ENCODE data around the gene IL26. TPM values are rescaled to one million over a fixed set of nuclear protein-coding genes. Genes with fewer than 3 reads are reported as not detected.

The IL26 gene
- total RNA-seq, 4 donors from 2014 or later = not detected

DNA sequence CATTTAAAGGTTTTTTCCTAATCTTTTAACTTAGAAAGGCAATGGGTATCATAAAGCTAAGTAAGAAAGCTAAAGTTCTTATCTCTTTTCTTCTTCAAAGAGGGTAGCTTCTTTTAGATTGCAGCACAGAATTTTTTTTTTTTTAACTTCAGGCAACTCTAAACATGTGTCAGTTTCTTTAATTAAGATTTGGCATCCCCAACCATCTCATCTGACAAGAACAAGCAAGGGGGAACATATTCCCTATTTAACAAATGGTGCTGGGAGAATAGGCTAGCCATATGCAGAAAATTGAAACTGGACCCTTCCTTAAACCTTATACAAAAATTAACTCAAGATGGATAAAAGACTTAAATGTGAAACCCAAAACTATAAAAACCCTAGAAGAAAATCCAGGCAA lies 51.8 kb downstream of the IL26 start:
- H3K27ac ChIP-seq = no peak overlapping the region
- no peaks in the 10 kb centered on the region for H3K4me1 ChIP-seq
- no peaks in the 10 kb centered on the region for H3K27me3 ChIP-seq
- no peak overlapping the region for H3K4me3 ChIP-seq
- no peaks in the 10 kb centered on the region for H3K9me3 ChIP-seq
- no peaks in the 10 kb centered on the region for H3K36me3 ChIP-seq
- TF ChIP-seq POLR2A (IDR thresholded peaks at IDR 0.05) = no peak
- TF ChIP-seq, protein P1, sequence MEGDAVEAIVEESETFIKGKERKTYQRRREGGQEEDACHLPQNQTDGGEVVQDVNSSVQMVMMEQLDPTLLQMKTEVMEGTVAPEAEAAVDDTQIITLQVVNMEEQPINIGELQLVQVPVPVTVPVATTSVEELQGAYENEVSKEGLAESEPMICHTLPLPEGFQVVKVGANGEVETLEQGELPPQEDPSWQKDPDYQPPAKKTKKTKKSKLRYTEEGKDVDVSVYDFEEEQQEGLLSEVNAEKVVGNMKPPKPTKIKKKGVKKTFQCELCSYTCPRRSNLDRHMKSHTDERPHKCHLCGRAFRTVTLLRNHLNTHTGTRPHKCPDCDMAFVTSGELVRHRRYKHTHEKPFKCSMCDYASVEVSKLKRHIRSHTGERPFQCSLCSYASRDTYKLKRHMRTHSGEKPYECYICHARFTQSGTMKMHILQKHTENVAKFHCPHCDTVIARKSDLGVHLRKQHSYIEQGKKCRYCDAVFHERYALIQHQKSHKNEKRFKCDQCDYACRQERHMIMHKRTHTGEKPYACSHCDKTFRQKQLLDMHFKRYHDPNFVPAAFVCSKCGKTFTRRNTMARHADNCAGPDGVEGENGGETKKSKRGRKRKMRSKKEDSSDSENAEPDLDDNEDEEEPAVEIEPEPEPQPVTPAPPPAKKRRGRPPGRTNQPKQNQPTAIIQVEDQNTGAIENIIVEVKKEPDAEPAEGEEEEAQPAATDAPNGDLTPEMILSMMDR (IDR thresholded peaks at IDR 0.05) = no peak
- DNase-seq = no peak

DNA sequence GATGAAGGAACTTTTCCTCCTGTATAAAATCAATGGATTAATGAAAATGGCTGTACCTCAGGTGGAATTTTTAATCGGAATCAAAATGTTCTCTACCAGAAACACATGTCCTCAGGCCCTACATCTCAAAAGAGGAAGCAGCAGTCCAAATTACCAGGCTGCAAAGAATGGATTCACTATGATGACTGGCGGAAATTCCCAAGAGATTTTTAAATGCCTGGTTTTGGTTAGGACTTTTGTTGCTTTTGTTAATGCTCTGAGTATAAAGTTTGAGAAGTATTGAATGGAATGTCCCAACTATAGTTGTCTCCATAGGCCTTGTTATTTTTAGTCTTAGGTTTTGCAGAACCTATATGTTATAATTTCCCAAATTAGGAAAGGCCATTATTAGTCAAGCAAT lies 54.9 kb downstream of the IL26 start:
- Histone ChIP-seq H3K27ac (no peak overlapping the region), H3K9me3 (no peaks in the 10 kb centered on the region), H3K36me3 (no peaks in the 10 kb centered on the region), H3K4me1 (no peaks in the 10 kb centered on the region), H3K27me3 (no peaks in the 10 kb centered on the region), H3K4me3 (no peak overlapping the region)
- TF ChIP-seq, protein P1 (IDR thresholded peaks at IDR 0.05) = no peak
- TF ChIP-seq POLR2A (IDR thresholded peaks at IDR 0.05) = no peak
- no peak for DNase-seq

DNA sequence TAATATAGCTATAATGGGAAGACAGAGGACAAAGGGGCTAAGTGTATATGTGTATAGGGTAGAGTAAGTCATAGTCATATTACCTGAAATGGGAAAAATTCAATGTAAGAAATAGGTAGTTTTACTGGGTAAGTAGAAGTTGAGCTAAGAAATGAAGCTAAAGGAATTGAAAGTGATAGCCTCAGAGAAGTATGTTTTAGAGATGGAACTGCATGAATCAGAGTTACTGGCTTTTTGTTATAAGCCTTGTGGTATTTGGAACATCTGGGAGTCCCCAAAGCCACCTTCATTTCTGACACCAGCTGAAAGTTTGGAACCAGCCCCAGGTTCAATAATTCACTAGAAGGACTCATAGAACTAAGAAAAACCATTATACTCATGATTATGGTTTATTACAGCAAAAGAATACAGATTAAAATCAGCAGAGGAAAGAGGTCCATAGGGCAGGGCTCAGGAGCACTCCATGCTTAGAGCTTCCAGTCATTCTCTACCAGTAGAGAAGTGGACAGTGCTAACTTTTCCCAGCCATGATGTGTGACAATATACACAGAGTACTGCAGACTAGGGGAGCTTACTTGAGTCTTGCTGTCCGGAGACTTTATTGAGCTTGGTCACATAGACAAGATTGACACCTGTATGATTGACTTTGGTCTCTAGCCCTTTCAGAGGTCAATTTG lies 56.3 kb downstream of the IL26 start:
- no peak for TF ChIP-seq POLR2A (IDR thresholded peaks at IDR 0.05)
- TF ChIP-seq, protein P1 (IDR thresholded peaks at IDR 0.05) = no peak
- H3K27ac ChIP-seq = no peak overlapping the region
- no peak for DNase-seq
- no peaks in the 10 kb centered on the region for H3K9me3 ChIP-seq
- no peaks in the 10 kb centered on the region for H3K36me3 ChIP-seq
- no peaks in the 10 kb centered on the region for H3K4me1 ChIP-seq
- H3K27me3 ChIP-seq = no peaks in the 10 kb centered on the region
- H3K4me3 ChIP-seq = no peak overlapping the region

DNA sequence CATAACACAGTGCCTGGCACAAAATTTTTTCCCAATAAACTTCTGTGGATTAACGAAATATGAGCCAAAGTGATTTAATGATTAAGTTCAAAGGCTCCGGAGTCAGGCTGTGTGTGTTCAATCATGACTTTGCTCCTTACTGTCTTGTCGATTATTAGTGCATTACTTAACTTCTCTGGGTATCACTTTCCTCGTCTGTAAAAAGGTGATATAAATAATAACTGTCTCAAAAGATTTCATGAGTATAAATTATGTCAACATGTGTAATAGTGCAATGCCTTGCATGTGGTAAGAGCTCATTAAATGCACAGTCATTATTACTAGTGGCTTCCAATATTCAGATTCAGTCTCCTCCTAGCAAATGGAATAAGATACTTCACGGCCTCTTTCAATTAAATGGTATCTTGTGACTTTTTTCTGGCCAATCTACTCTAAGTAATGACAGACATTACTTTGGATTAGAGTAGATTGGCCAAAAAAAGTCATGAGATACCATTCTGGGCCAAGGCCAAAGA lies 59.2 kb downstream of the IL26 start:
- no peak overlapping the region for H3K4me3 ChIP-seq
- no peaks in the 10 kb centered on the region for H3K27me3 ChIP-seq
- H3K36me3 ChIP-seq = no peaks in the 10 kb centered on the region
- no peak for TF ChIP-seq POLR2A (IDR thresholded peaks at IDR 0.05)
- TF ChIP-seq, protein P1 (IDR thresholded peaks at IDR 0.05) = no peak
- no peaks in the 10 kb centered on the region for H3K4me1 ChIP-seq
- no peaks in the 10 kb centered on the region for H3K9me3 ChIP-seq
- no peak for DNase-seq
- H3K27ac ChIP-seq = no peak overlapping the region

DNA sequence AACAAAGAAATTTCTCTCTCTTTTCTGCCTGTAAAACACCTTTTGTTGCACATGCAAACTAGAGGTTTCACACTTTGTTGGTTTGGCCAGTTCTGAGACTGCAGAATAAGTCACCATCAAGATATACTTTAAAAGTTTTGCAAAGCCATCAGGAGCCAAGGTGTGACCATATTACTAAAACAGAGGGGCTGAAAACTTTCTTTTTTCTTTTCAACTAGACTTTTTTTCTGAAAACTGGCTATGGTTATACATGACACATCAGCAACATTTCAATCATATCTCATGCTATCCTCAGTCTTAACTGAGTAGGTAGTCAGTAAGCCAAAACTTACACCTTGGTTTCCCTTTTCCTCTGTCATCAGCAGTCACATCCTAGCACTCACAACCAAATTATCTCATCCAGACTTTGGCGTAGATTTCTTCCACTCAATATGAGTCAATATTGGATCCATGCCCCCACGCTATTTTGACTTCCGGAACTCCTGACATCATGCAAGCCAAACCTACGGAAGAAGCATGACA lies 62.0 kb downstream of the IL26 start:
- TF ChIP-seq POLR2A (IDR thresholded peaks at IDR 0.05) = no peak
- TF ChIP-seq, protein P1 (IDR thresholded peaks at IDR 0.05) = no peak
- no peaks in the 10 kb centered on the region for H3K4me1 ChIP-seq
- no peaks in the 10 kb centered on the region for H3K27me3 ChIP-seq
- H3K36me3 ChIP-seq = no peaks in the 10 kb centered on the region
- DNase-seq = no peak
- H3K9me3 ChIP-seq = no peaks in the 10 kb centered on the region
- H3K27ac ChIP-seq = no peak overlapping the region
- no peak overlapping the region for H3K4me3 ChIP-seq
